Kidney tubule cell (primary cell): ENCODE measurements around the gene SV2C.
A peak's percentile ranks its signal among the peaks of the same experiment; 100 is the strongest.
"Not testable (repeated sequence)": the region's sequence is repeated elsewhere in the genome, so short reads cannot be mapped to it uniquely, and the experiment has no call there.

Experiments
- DNase-seq: peaks from one replicate; pipeline ENCODE4 v3.0.0-alpha.2; 2018; ENCODE audit warnings: low spot score

SV2C gene

DNA sequence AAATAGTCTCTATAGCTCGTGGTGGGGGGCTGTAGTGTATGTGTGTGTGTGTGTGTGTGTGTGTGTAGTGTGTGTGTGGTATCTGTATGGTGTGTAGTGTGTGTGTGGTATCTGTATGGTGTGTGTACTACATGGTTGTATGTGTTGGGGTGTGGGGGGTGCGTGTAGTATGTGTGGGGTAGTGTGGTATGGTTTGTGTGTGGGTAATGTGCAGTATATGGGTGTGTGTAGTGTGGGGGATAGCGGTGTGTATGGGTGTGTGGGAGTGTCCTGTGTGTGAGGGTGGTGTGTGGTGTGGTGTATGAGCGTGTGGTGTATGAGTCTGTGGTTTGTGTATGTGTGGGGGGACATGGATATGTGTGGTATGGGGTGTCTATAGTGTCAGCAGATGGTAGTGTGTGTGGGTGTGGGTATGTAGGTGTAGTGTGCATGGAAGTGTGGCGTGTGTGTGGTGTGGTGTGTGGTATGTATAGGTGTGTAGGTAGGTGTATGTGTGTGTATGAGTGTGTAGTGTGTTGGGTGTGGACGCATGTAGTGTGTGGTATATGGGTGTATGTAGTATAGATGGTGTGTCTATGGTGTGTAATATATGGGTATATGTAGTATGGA lies 174.1 kb downstream of the SV2C start:
- DNase-seq = no peak

DNA sequence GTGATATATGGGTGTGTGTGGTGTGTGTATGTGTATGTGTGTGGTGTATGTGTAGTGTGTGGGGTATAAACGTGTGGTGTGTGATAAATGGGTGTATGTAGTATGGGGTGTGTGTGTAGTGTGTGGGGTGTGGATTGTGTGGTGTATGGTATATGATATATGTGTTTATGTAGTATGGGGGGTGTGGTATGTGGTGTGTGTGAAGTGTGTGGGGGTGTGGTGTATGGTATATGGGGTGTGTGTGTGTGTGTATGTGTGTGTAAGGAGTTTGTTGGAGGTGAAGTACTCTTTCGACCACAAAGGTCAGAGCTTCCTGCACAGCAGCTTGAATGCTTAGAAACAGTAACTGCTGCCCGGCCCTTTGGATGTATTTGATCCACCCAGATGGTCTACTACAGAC lies 174.7 kb downstream of the SV2C start:
- no peak for DNase-seq

DNA sequence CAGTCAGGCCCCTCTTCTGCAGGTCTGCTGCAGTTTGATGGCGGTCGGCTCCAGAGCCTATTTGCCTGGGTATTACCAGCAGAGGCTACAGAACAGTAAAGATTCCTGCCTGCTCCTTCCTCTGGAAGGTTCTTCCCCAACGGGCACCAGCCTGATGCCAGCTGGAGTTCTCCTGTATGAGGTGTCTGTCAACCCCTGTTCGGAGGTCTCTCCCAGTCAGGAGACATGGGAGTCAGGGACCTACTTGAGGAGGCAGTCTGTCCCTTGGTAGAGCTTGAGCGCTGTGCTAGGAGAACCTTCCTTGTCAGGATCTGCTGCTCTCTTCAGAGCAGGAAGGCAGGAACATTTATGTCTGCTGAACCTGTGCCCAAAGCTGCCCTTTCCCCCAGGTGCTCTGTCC lies 181.5 kb downstream of the SV2C start:
- no peak for DNase-seq

DNA sequence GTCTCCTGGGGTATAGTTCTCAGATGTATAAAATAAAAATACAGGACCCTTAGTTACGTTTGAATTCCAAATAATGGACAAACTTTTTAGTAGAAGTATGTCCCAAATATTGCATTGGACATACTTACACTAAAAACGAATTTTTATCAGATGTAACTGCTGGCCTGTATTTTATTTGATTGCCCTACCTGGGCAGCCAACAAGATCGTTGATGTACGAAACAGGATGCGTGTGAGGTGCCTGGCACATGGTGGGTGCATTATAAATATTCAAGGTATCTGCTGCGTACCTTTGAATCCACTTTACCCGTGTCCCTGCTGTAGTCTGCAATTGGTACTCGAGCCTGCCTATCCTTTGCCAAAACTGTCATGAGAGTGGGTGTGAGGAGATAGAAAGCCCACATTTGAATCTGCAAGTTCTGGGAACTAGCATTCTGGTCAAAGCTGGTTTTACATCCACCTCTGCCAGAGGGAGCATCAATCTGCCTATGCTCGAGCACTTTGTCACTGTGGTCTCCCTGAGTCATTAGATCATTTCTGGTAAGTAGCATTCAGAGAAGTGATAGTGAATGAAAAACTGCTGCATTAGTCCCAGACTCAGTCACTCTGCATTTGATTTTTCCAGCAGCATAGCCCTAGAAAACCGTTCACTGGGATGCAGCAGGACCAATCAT lies 186.2 kb downstream of the SV2C start:
- DNase-seq = peak; percentile 39

DNA sequence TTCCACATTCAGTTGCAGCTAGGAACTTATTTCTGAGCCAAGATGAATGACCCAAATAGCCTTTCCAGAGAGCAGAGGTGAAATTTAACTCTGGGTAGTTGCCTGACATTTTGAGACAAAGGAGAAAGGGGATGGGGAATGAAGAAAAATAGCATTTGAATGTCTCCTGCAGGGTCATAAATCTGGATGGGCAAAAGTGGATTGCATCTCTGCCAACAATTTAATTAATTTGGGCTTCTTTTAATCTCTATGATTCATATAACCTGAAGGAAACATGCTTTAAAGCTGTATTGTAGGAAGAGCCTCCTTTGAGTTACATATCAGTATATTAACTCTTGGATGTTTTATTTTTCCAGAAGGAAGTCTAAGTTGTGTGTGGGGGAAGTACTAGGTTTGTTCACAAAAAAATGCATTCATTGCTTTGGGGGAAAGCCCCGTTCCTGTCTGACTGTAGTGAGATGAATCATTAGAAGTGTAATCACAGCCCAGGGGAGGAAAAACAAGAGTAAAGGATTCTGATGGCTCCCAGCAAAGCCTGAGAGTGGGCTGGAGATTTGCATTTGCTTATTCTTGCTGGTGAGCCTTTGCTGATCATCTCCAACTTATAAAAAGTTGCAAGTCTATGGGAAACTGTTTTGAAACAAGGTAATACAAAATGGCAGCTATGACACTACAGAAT lies 186.9 kb downstream of the SV2C start:
- peak; percentile 84 for DNase-seq

DNA sequence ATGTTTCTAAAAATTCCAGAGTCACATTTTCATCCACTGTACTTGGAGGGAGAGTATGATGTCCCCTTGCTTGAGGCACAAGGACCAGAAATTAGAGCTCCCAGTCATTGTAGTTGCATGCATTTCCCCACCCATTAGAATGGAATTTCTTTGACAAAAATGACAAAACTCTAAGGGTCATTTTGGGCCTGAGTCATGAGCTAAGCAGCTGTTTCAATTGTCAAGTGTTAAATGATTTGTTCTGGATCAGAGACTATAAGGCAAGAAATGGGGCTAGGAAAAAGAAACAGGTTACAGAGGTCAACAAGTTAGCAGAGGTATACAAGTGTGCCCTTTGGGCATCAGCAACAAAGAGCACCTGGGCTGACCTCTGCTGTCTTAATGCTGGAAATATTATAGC lies 188.7 kb downstream of the SV2C start:
- DNase-seq = peak; percentile 64

DNA sequence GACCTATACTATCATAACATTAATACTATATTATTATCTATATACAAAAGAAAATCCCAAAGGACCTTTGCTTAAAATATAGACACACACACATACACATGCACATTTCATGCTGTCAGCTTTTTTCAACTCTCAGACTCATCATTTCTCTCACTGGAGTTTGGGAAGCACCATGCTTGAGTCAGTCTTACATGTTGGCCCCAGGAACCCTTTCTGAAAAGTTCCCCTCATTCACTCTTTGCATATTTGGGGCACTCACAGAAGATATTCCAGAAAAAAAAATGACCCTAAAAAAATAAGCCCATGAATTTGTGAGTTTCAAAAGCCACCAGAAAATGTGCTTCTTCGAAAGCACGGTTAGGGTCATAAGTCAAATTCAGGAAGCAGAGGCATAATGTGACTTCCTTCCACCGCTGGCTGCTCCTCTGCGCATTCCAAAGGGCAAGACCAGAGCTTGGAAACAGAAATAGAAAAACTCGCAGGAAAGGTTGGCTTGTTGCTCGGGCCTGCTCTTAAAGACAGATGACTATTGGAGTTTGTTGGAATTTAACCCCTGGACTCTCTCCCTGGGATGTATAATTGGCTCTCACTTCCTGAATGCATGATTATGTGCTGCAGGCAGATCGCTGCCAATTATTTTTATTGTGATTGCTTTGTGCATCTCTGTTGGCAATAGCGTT lies 190.2 kb downstream of the SV2C start:
- DNase-seq = peak; percentile 36

DNA sequence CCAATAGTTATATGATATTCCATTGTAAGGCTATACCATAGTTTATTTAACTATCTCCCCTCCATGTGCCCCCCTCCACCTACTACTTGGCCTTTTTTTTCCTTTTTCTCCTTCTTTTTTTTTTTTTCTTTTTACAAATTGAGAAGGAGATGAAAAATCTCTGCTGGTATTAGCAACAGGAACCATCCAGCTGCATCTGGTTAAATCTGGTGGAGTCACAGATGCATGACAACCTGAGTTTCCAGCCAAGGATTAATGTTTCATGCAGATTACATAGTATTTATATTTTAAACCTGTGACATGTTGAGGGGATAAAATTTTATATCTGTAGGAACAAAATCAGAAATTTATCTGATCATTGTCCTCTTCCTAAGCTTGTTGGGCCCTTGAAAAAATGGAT lies 191.4 kb downstream of the SV2C start:
- DNase-seq = no peak

DNA sequence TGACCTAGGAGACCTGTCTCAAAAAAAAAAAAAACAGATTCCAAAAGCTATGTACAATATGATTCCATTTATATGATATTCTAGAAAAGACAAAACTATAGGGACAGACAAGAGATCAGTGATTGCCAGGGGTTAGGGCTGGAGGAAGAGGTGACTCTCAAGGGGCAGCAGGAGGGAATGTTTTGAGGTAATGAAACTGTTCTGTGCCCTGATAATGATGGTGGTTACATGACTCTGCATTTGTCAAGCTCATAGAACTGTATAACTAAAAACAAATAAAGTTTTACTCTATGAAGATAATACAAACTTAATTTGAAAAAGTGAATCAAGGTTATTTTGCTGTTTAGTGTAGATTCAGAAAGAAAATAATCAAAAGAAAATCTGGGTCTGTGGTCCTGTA lies 194.6 kb downstream of the SV2C start:
- no peak for DNase-seq

DNA sequence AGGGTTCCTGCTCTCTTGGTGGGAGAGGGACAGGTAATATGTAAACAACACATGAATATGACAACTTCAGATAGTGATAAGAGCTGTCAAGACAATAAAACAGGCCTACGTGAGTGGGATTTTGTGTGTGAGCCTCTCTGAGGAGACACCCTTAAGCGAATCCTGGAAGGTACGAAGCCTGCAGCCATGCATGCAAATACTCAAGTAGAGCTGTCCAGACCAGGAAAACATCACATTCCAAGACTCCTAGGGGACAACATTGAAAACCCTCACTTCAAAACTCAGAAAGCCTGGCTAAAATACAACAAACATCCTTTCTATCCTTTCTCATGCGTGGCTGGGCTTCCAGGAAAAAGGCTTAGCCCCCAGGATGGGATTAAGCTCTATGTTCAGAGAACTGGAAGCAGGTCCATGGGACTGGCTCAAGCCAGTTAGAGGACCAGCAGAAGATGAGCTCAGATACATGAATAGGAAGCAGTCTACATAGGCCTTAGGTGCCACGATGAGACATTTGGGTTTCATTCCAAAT lies 195.1 kb downstream of the SV2C start:
- DNase-seq = no peak

DNA sequence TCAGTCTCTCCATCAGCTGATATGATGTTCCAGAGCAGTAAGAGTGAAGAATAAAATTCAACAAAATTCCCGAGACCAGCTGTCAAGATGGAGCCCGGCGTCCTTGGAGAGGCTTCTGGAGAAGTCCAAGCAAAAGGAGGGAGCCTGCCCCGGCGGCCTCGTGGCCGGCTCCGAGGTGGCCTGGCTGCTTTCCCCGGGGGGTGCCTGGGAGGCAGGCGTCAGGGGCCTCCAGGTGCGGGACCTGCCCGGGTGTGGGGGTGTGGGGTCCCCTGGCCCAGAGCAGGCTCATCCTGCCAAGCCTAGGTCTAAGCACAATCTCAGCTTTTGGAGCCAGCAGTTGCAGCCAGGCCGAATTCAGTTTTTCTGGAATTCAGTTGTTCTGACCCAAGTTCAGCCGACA lies 197.3 kb downstream of the SV2C start:
- DNase-seq = no peak

DNA sequence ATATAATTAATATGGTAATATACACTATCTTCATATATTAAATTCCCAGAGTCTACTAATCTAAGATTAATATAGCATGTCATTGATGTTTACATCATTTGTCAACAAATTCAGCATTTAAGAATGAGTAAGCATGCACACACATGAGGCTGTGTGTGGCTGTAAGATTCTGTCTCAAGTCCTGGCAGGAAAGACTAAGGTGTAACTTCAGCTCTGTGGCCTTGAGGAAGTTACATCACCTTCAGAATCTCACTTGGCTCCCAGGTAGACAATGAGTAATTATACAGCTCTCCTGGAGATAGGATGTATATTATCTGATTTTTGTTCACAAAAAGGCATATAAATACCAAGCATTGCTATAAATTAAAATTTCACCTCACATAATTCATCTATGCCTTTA lies 200.5 kb downstream of the SV2C start:
- peak; percentile 68 for DNase-seq

DNA sequence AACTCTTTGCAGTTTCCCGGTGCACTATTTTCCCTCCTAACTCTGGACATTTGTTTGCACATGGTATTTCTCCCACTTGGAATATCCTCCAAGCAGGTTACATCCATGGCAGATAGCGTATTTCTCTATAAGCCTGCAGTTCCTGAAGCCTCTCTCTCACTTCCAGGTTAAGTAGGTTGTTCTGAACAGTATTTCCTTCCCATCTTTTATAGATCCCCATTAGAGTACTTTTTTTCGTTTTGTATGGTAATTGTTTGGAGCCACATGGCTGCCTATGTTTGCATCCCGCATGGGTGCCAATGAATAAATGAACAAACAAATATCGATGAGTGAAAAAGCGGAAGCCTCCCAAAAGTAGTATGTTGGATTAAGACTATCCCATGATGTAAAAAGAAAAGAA lies 206.5 kb downstream of the SV2C start:
- no peak for DNase-seq

DNA sequence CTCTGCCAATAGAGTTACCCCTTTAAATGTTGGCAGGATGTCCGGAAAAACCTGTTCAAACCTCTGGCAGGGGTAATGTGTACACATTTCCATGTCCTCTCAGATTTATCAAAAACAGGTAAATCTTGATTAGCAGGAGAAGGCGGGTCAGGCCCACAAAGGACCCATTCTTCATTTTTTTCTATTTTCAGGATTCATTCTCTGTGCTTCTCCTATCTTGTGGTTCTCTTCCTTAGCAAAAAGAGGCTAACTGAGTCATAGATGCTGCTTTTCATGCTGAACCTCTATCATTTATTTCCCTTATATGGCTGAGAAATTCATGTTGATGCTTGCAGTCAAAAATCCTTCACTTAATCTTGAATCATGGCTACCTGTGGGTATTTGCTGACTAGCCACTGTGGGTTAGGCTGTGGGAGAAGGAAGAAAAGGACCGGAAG lies 207.2 kb downstream of the SV2C start:
- no peak for DNase-seq

DNA sequence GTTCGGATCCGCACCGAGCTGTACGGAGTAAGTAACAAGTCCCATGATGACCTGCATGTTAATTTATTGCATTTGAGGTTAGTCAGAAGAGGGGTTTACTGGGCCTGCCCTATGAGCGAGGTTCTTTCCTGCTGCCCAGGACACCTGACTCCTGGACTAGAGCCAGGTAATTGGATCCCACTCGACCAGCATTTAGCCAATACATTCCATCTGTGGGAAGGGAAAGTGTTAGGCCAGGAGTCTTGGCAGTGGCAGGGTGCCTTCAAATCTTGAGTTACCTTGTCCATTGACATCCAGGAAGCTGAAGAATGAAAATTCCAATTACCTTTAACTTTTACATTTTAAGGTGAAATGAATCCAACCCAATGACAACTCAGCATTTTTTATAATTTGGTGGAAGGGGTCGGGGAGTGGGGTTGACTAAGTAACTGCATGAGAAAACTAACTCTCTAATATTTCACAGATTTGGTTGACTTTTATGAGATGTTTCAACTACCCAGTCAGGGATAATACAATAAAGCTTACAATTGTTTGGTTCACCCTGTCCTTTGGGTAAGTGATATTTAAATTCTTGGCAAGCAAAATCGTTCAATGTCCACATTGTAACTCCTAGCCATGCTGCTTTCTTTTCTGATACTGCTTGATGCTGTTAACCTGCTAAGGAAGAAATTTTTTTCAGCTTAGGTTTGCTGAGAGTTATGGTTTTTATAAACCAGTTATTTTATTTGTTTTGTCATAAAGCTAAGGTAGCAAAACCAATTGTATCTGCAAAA lies 208.3 kb downstream of the SV2C start:
- peak; percentile 41 for DNase-seq

DNA sequence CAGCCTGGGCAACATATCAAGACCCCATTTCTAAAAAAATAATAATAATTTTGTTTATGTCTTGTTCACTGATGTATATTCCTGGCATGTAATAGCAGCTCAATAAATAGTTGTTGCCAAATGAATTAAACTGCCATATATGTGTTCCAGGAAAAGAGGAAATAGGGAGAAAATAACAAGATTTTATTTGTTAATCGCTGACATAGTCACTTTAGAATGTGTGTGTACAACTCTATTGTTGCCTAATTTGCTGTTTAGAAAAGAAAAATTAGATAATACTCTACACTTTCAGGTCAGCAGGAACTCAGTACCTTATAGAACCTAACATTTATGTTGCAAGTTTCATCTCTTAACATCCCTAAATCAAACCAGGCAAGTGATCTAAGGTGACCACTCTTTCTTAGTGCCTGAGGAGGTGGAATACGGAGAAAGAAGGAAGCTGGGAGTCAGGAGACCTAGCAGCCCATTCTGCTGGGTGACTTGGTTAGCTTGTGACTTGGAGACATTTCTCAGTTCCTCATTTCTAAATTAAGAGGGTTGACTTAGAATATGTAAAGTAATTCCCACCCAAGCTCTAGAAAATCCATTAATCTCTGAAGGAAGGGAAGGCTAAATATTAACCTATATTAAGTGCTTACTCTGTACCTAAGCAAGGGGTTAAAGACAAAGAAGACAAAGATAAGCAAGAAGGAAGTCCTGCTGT lies 209.6 kb downstream of the SV2C start:
- no peak for DNase-seq

DNA sequence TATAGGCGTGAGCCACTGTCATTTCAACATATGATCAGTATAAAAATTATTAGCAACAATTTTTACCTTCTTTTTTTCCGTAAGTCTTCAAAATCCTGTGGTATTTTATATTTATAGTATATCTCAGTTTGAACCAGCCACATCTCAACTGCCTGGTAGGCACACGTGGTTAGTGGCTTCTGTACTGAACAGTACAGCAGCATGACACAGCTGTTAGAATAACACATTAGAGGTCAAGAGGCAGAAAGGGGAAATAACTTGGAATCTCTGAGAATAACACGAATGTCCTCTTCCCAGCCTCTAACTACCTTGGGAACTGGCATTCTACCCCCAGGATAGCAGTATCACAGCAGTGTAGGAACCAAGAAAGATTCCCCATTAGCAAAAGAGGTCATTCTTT lies 211.4 kb downstream of the SV2C start:
- DNase-seq = peak; percentile 22

DNA sequence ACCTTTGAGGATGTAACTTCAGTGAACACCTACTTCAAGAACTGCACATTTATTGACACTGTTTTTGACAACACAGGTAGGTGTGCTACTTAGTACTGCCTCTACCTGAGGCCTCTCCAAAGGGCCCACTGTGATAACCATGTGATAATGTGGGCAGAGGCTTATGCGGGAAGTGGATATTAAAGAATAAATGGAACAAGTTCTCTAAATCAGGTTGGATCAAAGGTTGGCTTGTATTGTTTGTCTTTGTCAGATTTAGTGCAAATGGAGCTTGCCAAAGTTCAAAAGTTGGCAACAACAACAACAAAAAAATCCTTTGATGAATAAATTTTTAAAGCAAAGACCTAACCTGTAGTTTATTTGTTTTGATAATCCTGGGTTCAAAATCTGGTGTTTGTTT lies 215.7 kb downstream of the SV2C start:
- DNase-seq = no peak

DNA sequence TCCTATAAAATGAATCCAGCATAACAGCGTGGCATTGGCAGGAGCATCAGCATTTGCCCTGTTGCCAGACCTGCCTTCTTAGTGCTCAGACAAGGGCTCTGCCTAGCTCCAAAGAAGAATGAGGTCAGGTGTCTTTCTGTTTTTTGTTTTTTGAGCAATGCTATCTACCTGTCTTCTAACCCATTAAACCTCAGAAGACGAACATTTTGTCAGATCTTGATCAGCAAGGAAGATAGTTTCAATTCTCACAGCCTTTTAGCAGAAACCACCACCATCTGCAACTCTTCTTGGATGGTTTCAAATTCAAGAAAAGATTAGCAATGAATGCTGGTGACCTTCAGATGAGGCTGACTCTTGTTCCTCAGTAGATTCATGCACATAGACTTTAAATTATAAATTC lies 216.4 kb downstream of the SV2C start:
- DNase-seq = no peak

DNA sequence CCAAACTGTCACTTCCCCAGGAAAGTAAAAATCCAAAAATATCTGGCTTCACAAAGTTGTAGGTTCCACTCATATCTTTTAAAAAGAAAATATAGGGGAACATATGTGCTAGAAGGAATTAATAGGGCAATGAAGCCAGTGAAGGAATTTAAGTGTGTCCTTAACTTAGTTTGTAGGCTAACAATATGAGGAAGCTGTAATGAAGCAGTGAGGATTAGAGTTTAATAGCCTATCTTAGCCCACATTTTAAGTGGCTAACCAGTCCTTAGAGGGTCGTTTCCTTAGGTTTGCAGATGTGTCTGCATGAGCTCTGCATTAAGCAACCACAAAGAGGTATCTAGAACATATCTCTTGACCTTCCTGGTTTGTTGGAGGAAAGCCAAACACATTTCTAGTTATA lies 218.7 kb downstream of the SV2C start:
- DNase-seq = not testable (repeated sequence)

DNA sequence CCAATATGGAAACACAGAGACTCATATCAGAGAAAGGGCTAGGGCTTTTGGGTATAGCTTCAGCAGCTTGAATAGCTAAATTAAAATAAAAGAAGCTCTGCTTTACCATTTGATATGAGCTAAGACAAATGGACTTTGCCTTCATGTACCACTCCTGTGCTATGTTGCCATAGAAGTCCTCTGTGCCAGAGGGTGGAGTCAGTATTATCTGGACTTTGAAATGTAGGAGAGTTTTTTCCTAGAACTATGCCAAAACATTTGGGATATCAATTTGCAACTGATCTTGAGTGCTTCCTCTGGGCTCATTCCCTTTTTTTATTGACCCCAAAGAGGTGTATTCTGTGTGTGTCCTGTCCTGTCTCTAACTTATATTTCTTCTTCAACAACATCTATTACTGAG lies 219.5 kb downstream of the SV2C start:
- not testable (repeated sequence) for DNase-seq
